ENCODE results near the gene TRIM44. TPM values are rescaled to one million over a fixed set of nuclear protein-coding genes. Genes with fewer than 3 reads are reported as not detected.

The TRIM44 gene
- total RNA-seq, 1 experiment from 2014 or later: 33.4 TPM

- Histone ChIP-seq H3K79me2 (ENCODE audit: insufficient read depth, low read length) (no peaks in the 10 kb centered on the region), H3K9me3 (ENCODE audit: control insufficient read depth in 1 of 2, insufficient read depth in 1 of 2, low read depth in 1 of 2, low read length in 2 of 2) (no peaks in the 10 kb centered on the region), H3K9ac (ENCODE audit: low read length) (no peak overlapping the region), H3K4me1 (ENCODE audit: control insufficient read depth in 1 of 2, insufficient read depth in 2 of 2, low read length in 2 of 2) (peaks cover 22 to 43% of the 10 kb centered on the region in 2 experiments), H3K27ac (ENCODE audit: low read depth, low read length) (no peak overlapping the region), H4K20me1 (ENCODE audit: insufficient read depth) (no peaks in the 10 kb centered on the region), H3K4me2 (ENCODE audit: low read length) (no peak overlapping the region), H3K27me3 (ENCODE audit: insufficient read depth, low read length) (no peaks in the 10 kb centered on the region), H3K9me2 (ENCODE audit: insufficient read depth) (no peaks in the 10 kb centered on the region), H2AFZ (ENCODE audit: low read depth, low read length, poor library complexity, severe bottlenecking) (no peak overlapping the region), H3K4me3 (replicated peaks in 1 of 2; ENCODE audit: low read depth in 1 of 2, low read length in 2 of 2) (no peak overlapping the region), H3K36me3 (ENCODE audit: control insufficient read depth in 1 of 2, insufficient read depth in 2 of 2, low read length in 2 of 2) (no peaks in the 10 kb centered on the region)
- intact Hi-C loops (cut with micrococcal nuclease): no loop called here
- ChIA-PET RAD21 (ENCODE audit: low non-redundant PET in 1 of 2, low total read pairs in 2 of 2, uncharacterized antibody in 2 of 2, unreplicated experiment in 2 of 2) (no interaction called here), POLR2A (no interaction called here), CTCF (no interaction called here)
- TF ChIP-seq ZBTB33 (IDR thresholded peaks at IDR 0.05; ENCODE audit: extremely low read depth, insufficient replicate concordance, low read length): no peak
- no peak for ATAC-seq
- no TSS peak for BruUV-seq (replicated peaks)
- no peak for DNase-seq (ENCODE audit: low read depth, low spot score)
Measured at GRCh38 chr11:35626501-35626900, 36.1 kb upstream of the TRIM44 start.

GRCh38 chr11:35629511-35629910, 33.1 kb upstream of the TRIM44 start:
- BruUV-seq (replicated peaks): no TSS peak
- peak overlapping the region; percentile 83 for H2AFZ ChIP-seq (ENCODE audit: low read depth, low read length, poor library complexity, severe bottlenecking)
- ATAC-seq: peak; percentile 33
- H3K27ac ChIP-seq (ENCODE audit: low read depth, low read length): no peak overlapping the region
- peaks cover 13 to 26% of the 10 kb centered on the region in 2 experiments for H3K4me1 ChIP-seq (ENCODE audit: control insufficient read depth in 1 of 2, insufficient read depth in 2 of 2, low read length in 2 of 2)
- no peaks in the 10 kb centered on the region for H3K9me3 ChIP-seq (ENCODE audit: control insufficient read depth in 1 of 2, insufficient read depth in 1 of 2, low read depth in 1 of 2, low read length in 2 of 2)
- H3K36me3 ChIP-seq (ENCODE audit: control insufficient read depth in 1 of 2, insufficient read depth in 2 of 2, low read length in 2 of 2): no peaks in the 10 kb centered on the region
- H4K20me1 ChIP-seq (ENCODE audit: insufficient read depth): no peaks in the 10 kb centered on the region
- intact Hi-C loops (cut with micrococcal nuclease): no loop called here
- ChIA-PET CTCF (no interaction called here), RAD21 (ENCODE audit: low non-redundant PET in 1 of 2, low total read pairs in 2 of 2, uncharacterized antibody in 2 of 2, unreplicated experiment in 2 of 2) (no interaction called here), POLR2A (no interaction called here)
- peak overlapping the region; percentile 59 for H3K4me2 ChIP-seq (ENCODE audit: low read length)
- no peaks in the 10 kb centered on the region for H3K9me2 ChIP-seq (ENCODE audit: insufficient read depth)
- TF ChIP-seq ZNF274 (IDR thresholded peaks at IDR 0.05; ENCODE audit: low read depth, low read length) (no peak), FOSL1 (IDR thresholded peaks at IDR 0.05; ENCODE audit: low read depth) (no peak), TCF7L2 (IDR thresholded peaks at IDR 0.05; ENCODE audit: borderline replicate concordance, extremely low read depth, insufficient read depth, insufficient read length) (no peak), SP1 (IDR thresholded peaks at IDR 0.05; ENCODE audit: low read depth) (no peak), ATF3 (IDR thresholded peaks at IDR 0.05) (no peak), SIN3A (IDR thresholded peaks at IDR 0.05; ENCODE audit: low read depth) (no peak), POLR2AphosphoS5 (IDR thresholded peaks at IDR 0.05; ENCODE audit: low read depth, low read length) (no peak), CEBPB (IDR thresholded peaks at IDR 0.05; ENCODE audit: low read depth) (no peak), ZFX (IDR thresholded peaks at IDR 0.05) (no peak), RAD21 (IDR thresholded peaks at IDR 0.05; ENCODE audit: low read depth) (no peak), ELF1 (IDR thresholded peaks at IDR 0.05; ENCODE audit: borderline replicate concordance, low read depth) (no peak), CBX3 (IDR thresholded peaks at IDR 0.05; ENCODE audit: low read depth) (no peak), YY1 (IDR thresholded peaks at IDR 0.05; ENCODE audit: extremely low read depth, insufficient replicate concordance, low read depth, low read length) (no peak), POLR2A (IDR thresholded peaks at IDR 0.05; ENCODE audit: borderline replicate concordance, extremely low read depth, insufficient read depth, insufficient read length) (no peak), ZBTB33 (IDR thresholded peaks at IDR 0.05; ENCODE audit: extremely low read depth, insufficient replicate concordance, low read length) (no peak), EGR1 (IDR thresholded peaks at IDR 0.05; ENCODE audit: low read depth) (no peak), EZH2 (IDR thresholded peaks at IDR 0.05) (no peak), MAX (IDR thresholded peaks at IDR 0.05) (no peak; the same call in 1 of the 2 replicates)
- H3K27me3 ChIP-seq (ENCODE audit: insufficient read depth, low read length): no peaks in the 10 kb centered on the region
- H3K4me3 ChIP-seq (replicated peaks in 1 of 2; ENCODE audit: low read depth in 1 of 2, low read length in 2 of 2): peak overlapping the region in 1 of 2 experiments; percentile 8; a peak in 2 of 4 replicates
- no peak overlapping the region for H3K9ac ChIP-seq (ENCODE audit: low read length)
- no peak for DNase-seq (ENCODE audit: low read depth, low spot score)
- H3K79me2 ChIP-seq (ENCODE audit: insufficient read depth, low read length): no peaks in the 10 kb centered on the region

Data from HCT116 (cell line).